Coronary artery (tissue), 2 donors: ENCODE results near the gene CCDC144A.
A peak's percentile ranks its signal among the peaks of the same experiment; 100 is the strongest.
"Not testable (repeated sequence)": the region's sequence is repeated elsewhere in the genome, so short reads cannot be mapped to it uniquely, and the experiment has no call there.

ENCODE experiments used
- DNase-seq: peaks from one replicate; pipeline ENCODE4 v3.0.0-alpha.2; 2017; ENCODE audit warnings: low spot score
- H3K27ac ChIP-seq, 2 donors: fragments of 200-600 bp; sonication (generic); one replicate each; pipeline ENCODE4 v1.5.1; 2016 to 2019
- H3K4me3 ChIP-seq: fragments of 200-600 bp; sonication (generic); 2 replicates; pipeline ENCODE4 v1.5.1; 2016; ENCODE audit warnings: mild to moderate bottlenecking, moderate library complexity
- TF ChIP-seq, protein P1 (sequence below): fragments of 200-600 bp; sonication (generic); IDR thresholded peaks from one replicate; pipeline ENCODE4 v1.5.1; 2019; ENCODE audit warnings: antibody characterized with exemption

The CCDC144A gene

DNA sequence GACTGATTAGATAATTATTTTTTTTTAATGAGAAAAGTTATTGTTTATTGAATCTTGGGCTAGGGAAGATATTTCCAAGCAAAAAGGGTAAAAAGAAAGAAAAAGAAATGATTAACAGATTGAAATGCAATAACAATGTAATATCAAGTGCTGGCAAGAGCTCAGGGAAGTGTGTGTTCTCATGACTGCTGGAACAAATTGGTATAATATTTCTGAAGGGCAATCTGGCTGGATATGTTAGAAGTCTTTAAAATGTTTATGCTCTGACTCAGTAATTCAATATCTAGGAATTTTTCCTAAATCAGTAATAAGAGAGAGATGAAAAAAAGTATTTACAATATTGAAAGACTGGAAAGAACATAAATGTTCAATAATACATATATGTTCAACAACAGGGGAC lies 28.8 kb upstream of the CCDC144A start:
- Histone ChIP-seq H3K4me3 (no peak overlapping the region), H3K27ac (no peak overlapping the region)
- DNase-seq = no peak
- TF ChIP-seq, protein P1, sequence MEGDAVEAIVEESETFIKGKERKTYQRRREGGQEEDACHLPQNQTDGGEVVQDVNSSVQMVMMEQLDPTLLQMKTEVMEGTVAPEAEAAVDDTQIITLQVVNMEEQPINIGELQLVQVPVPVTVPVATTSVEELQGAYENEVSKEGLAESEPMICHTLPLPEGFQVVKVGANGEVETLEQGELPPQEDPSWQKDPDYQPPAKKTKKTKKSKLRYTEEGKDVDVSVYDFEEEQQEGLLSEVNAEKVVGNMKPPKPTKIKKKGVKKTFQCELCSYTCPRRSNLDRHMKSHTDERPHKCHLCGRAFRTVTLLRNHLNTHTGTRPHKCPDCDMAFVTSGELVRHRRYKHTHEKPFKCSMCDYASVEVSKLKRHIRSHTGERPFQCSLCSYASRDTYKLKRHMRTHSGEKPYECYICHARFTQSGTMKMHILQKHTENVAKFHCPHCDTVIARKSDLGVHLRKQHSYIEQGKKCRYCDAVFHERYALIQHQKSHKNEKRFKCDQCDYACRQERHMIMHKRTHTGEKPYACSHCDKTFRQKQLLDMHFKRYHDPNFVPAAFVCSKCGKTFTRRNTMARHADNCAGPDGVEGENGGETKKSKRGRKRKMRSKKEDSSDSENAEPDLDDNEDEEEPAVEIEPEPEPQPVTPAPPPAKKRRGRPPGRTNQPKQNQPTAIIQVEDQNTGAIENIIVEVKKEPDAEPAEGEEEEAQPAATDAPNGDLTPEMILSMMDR = no peak

- H3K27ac ChIP-seq = no peak overlapping the region
- DNase-seq = no peak
- TF ChIP-seq, protein P1 = no peak
- no peak overlapping the region for H3K4me3 ChIP-seq
Measured at GRCh38 chr17:16662936-16663335, 27.1 kb upstream of the CCDC144A start.

DNA sequence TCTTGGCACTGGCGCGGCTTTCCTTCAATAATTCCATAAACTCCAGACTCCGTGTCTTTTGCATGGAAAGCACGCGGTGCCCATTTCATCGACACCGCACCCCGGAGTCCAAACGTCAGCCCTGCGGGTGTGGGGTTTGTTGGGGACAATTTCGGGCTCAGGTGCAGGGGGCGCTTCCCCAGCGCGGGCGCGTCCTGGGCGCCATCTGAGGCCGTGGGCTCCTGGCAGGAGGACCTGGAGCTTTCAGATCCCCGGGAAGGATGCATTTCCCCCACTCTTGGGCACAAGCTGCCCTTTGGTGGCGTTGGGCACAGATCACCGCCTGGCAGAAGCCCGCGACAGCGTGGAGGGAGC lies 23.5 kb upstream of the CCDC144A start:
- H3K27ac ChIP-seq, DNase-seq: not testable (repeated sequence)
- H3K4me3 ChIP-seq = peak overlapping the region; percentile 68

DNA sequence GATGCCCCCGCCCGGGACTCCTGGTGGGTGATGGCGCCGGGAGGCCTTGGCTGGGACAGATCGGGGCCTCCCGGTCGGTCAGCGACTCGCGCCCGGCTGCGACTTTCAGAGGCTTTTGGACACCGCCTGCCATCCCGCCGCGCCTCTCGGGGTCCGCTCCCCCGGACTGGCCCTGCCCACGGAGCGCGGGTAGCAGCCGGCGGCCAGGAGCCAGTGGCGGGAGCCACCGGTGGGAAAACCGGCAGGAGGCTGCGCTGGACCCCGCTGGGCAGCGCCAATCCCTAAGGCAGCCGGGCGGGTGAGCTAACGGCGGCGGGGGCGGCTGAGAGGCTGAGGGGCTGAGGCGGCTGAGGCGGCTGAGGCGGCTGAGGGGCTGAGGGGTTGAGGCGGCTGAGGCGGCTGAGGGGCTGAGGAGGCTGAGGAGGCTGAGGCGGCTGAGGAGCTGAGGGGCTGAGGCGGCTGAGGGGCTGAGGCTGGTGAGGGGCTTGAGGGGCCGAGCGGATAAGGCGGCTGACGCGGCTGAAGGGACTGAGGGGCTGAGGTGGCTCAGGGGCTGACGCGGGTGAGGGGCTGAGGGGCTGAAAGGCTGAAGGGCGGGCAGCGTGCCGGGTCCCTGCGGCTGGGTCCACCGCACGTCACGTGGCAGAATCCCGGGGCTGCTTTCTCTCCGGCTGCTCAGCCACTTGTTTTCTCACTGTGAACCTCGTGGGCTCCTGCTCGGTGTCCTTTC lies 23.0 kb upstream of the CCDC144A start:
- peak overlapping the region; percentile 68 for H3K4me3 ChIP-seq
- DNase-seq, H3K27ac ChIP-seq: not testable (repeated sequence)

DNA sequence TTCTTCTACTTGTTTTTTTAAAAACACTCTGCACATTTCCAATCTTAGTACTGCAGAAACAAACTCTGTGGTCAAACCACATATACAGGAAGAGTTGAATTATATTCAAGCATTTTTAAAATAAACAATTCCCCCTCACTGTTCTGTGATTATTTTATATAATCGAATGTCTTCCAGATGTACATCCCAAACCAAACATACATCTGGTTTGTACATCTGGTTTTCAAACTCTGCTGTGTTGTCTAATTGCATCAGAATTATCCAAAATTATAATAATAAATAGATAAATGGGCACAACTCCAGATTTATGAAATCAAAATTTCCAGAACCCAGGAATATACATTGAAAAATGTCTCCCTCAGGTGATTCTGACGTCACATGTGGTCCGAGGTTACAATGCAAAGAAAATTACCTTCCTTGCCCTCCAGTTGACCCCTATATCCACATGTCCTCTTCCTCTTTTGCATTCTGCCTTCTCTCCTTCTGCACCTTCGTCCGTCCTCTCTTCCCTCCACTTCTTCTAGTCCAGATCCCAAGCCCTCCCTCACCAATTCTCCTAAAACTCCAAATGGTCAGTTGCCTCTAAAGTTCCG lies 13.3 kb upstream of the CCDC144A start:
- TF ChIP-seq, protein P1 = no peak
- DNase-seq = no peak
- H3K4me3 ChIP-seq = no peak overlapping the region
- H3K27ac ChIP-seq = no peak overlapping the region

DNA sequence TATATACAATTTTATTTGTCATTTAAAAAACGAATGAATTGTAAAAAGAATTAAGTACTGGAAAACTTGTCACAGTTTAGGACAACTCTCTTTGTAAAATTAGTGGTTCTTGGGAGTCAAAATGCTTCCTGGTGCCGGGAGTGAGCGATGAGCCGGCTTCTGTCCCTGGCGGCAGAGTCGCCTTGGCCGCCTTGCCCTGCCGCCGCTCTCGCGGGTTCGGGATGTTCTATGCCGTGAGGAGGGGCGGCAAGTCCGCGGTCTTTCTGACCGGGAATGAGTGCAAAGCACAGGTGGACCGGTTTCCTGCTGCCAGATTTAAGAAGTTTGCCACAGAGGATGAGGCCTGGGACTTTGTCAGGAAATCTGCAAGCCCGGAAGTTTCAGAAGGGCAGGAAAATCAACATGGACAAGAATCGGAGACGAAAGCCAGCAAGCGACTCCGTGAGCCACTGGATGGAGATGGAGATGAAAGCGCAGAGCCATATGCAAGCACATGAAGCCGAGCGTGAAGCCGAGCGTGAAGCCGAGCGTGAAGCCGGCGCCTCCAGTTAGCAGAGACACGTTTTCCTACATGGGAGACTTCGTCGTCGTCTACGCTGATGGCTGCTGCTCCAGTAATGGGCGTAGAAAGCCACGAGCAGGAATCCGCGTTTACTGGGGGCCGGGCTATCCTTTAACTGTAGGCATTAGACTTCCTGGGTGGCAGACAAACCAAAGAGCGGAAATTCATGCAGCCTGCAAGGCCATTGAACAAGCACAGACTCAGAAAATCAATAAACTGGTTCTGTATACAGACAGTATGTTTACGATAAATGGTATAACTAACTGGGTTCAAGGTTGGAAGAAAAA lies 6.5 kb upstream of the CCDC144A start:
- H3K4me3 ChIP-seq = peak overlapping the region; percentile 38
- not testable (repeated sequence) for DNase-seq

GRCh38 chr17:16686019-16686418 lies 4.0 kb upstream of the CCDC144A start:
- not testable (repeated sequence) for DNase-seq, H3K27ac ChIP-seq, H3K4me3 ChIP-seq

More for the DNA sequence above, 6.5 kb upstream of the CCDC144A start:
- not testable (repeated sequence) for H3K27ac ChIP-seq

DNA sequence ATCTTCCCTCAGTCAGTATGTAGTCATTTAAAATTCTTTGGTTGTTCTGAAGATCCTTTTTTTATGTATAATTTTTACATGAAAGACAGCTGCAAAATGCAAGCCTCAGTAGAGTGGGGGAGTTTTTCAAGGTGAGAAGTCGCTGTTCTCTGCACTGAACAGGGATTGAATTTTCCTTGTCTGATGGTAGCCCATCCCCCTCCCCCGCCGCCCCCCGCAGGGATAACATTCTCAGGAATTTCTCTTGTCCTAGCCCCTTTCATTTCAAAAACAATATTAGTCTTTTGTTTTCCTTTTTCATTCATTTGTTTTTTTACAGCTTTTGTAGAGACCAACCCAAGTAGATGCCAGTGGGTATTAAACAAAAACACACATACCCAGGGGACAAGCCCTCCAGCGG lies 2.9 kb upstream of the CCDC144A start:
- not testable (repeated sequence) for H3K4me3 ChIP-seq, H3K27ac ChIP-seq, DNase-seq

GRCh38 chr17:16690447-16690846 lies 406 bp downstream of the CCDC144A start:
- not testable (repeated sequence) for DNase-seq, H3K27ac ChIP-seq
- peak overlapping the region; percentile 30 for H3K4me3 ChIP-seq

DNA sequence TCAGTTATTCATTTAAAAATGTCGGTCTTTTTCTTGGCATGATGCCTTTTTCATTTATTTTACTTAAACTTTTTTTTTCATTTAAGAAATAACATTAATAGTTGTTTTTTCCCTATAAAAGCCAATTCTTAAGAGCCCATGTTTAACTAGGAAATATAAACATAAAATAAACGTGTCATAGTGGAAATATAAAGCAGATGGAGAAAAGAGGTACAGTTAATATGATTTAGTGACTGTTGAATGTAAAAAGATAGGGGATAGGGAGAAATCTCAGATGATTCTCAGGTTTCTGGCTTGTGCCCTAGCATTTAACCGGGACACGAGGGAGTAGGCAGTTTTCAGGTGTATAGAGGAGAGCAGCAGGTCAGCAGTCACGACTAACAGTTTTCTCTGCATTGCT lies 7.6 kb downstream of the CCDC144A start:
- not testable (repeated sequence) for H3K27ac ChIP-seq, H3K4me3 ChIP-seq, DNase-seq

GRCh38 chr17:16745492-16746203 lies 55.6 kb downstream of the CCDC144A start:
- H3K4me3 ChIP-seq, DNase-seq, H3K27ac ChIP-seq: not testable (repeated sequence)

DNA sequence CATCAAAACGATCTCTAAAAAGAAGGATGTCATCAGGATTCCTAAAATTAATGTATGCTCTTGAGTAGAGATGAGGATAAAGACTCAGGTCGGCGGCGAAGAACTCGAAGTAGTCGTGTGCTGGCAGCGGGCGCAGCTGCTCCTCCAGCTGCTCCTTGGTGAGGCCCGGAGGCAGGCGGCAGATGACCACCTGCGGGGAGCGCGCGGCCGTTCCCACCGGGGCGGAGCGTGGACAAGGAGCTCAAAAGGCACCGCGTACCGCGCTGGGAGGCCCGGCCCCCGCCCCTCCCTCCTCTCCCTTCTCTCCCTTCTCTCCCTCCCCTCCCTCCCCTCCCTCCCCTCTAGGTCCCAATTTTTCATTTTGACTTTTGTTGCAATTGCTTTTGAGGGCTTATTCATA lies 56.5 kb downstream of the CCDC144A start:
- DNase-seq, H3K4me3 ChIP-seq, H3K27ac ChIP-seq: not testable (repeated sequence)

GRCh38 chr17:16750515-16750914 lies 60.5 kb downstream of the CCDC144A start:
- not testable (repeated sequence) for H3K27ac ChIP-seq, H3K4me3 ChIP-seq, DNase-seq

DNA sequence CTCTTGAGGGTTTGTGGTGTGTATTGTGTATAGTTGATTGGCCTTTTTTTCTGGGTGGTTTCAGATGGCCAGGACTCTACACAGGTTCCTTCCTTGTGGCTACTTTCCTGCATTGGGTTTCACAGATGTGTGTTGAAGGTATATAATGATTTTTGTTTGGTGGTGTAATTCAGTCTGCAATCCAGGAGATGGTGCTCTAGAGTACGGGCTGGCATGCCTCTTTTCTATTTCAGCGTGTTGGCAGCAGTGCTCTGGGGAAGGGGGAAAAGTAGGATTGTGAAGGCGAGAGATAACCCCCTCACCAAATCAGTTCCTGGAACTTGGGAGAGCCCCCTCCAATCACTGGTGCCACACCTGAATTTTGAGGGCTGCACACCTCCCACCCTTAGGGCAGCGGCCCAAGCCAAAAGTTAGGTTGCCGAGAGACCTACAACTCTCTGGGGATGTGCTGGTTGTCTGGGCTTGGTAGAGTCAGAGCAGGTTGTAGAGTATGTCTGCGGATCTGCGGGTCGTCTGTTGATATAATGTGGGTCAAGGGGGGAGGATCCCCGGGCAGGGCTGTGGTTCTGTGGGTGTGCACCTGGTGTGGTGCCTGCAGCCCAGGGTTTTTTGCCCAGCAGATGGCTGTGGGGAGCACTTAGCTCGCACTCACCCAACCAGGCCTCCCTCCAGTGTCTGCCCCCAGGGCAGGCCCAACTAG lies 61.3 kb downstream of the CCDC144A start:
- H3K27ac ChIP-seq, DNase-seq, H3K4me3 ChIP-seq: not testable (repeated sequence)
